Mammary epithelial cell (primary cell): Measurements from ENCODE around the gene KLC1.
A peak's percentile ranks its signal among the peaks of the same experiment; 100 is the strongest.

Experiments
- EZH2 ChIP-seq: IDR thresholded peaks from 2 replicates; pipeline ENCODE4 v1.6.1; 2012; ENCODE audit warnings: low read length, inconsistent platforms, borderline replicate concordance
- TF ChIP-seq, protein P1 (sequence below), 2 donors: IDR thresholded peaks in 1 of 2; conservative IDR thresholded peaks in 1 of 2; 2 replicates each; pipeline ENCODE4 v1.5.1; 2011 to 2012; ENCODE audit warnings: inconsistent platforms in 2 of 2, low read length in 2 of 2, mild to moderate bottlenecking in 2 of 2, control low read depth in 1 of 2, low read depth in 1 of 2; ENCODE audit not compliant: insufficient read depth in 1 of 2; ENCODE audit errors: extremely low read depth in 1 of 2

DNA sequence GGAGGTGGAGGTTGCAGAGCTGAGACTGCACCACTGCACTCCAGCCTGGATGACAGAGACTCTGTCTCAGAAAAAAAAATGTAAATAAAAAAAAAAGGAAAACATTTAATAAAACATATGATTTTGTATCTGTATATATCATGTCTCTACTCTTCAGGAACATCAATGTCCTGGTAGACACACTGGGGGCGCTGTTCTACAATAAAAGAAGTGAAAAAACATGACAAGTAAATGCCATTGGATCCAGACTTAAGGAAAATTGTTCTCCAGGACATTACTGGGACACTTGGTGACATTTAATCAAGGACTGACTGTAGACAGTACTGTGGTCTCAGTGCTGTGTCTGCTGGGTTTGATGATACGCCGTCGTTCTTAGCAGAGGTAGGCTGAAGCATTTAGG is 15.5 kb upstream of the KLC1 start:
- TF ChIP-seq, protein P1, sequence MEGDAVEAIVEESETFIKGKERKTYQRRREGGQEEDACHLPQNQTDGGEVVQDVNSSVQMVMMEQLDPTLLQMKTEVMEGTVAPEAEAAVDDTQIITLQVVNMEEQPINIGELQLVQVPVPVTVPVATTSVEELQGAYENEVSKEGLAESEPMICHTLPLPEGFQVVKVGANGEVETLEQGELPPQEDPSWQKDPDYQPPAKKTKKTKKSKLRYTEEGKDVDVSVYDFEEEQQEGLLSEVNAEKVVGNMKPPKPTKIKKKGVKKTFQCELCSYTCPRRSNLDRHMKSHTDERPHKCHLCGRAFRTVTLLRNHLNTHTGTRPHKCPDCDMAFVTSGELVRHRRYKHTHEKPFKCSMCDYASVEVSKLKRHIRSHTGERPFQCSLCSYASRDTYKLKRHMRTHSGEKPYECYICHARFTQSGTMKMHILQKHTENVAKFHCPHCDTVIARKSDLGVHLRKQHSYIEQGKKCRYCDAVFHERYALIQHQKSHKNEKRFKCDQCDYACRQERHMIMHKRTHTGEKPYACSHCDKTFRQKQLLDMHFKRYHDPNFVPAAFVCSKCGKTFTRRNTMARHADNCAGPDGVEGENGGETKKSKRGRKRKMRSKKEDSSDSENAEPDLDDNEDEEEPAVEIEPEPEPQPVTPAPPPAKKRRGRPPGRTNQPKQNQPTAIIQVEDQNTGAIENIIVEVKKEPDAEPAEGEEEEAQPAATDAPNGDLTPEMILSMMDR (conservative IDR thresholded peaks at IDR 0.05 in 1 of 2, IDR thresholded peaks at IDR 0.05 in 1 of 2; ENCODE audit: extremely low read depth in 1 of 2, insufficient read depth in 1 of 2, low read depth in 1 of 2, low read length in 2 of 2) = peak; percentile 21 to 40
- TF ChIP-seq EZH2 = no peak
